ENCODE data around the gene ADCY1.

DNA sequence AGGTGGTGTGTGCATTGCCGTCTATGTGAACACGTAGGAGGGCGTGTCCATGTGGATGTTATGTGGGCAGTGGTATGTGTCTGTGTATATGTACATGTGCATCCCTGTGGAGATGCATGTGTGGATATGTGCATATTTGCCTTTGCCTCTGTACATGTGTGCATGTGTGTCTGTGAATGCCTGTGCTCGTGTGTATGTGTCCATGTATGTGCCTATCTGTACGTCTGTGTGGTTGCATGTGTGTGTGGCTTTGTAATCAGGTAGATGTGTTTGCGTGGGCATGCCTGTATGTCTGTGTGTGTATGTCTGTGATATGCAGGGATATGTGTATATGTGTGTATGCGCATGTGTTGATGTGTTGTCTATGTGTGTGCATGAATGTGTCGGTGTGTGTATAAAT is 19.7 kb downstream of the ADCY1 start:
- TF ChIP-seq CTCF (IDR thresholded peaks at IDR 0.05; ENCODE audit: low read depth, low read length, missing input control), result no peak
- no peak for TF ChIP-seq JUND (IDR thresholded peaks at IDR 0.05)
- no peak for TF ChIP-seq REST (IDR thresholded peaks at IDR 0.05)
- no peak for TF ChIP-seq MAX (IDR thresholded peaks at IDR 0.05)
- TF ChIP-seq FOXA1 (IDR thresholded peaks at IDR 0.05), result no peak
- no peak for TF ChIP-seq SP1 (IDR thresholded peaks at IDR 0.05)
- no peak for TF ChIP-seq YY1 (IDR thresholded peaks at IDR 0.05)
- TF ChIP-seq, protein P1, sequence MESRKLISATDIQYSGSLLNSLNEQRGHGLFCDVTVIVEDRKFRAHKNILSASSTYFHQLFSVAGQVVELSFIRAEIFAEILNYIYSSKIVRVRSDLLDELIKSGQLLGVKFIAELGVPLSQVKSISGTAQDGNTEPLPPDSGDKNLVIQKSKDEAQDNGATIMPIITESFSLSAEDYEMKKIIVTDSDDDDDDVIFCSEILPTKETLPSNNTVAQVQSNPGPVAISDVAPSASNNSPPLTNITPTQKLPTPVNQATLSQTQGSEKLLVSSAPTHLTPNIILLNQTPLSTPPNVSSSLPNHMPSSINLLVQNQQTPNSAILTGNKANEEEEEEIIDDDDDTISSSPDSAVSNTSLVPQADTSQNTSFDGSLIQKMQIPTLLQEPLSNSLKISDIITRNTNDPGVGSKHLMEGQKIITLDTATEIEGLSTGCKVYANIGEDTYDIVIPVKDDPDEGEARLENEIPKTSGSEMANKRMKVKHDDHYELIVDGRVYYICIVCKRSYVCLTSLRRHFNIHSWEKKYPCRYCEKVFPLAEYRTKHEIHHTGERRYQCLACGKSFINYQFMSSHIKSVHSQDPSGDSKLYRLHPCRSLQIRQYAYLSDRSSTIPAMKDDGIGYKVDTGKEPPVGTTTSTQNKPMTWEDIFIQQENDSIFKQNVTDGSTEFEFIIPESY (IDR thresholded peaks at IDR 0.05), result no peak
- no peak for TF ChIP-seq TAF1 (conservative IDR thresholded peaks at IDR 0.05)
- no peak for TF ChIP-seq HNF4A (conservative IDR thresholded peaks at IDR 0.05)
- no peak for TF ChIP-seq RAD21 (IDR thresholded peaks at IDR 0.05)
- no peak for TF ChIP-seq ATF3 (IDR thresholded peaks at IDR 0.05)
- TF ChIP-seq EGR1 (IDR thresholded peaks at IDR 0.05; ENCODE audit: low read depth in 2 of 2), result no peak
- no peak for TF ChIP-seq NR2F2 (IDR thresholded peaks at IDR 0.05)

Data from liver (tissue), 3 donors.